Activated CD4-positive, CD25-positive, alpha-beta regulatory T cell treated with anti-CD3 and anti-CD28 coated beads, Interleukin-2, amount 50 U/mL, for 24 hours (primary cell): Measurements from ENCODE around the gene ARHGAP45.
"Not testable (repeated sequence)": the region's sequence is repeated elsewhere in the genome, so short reads cannot be mapped to it uniquely, and the experiment has no call there.

Source experiments
- ATAC-seq, 2 donors: fragments of 150-1000 bp; cut with Tn5 transposase; one replicate each; pipeline ENCODE4 v1.10.0; 2021; ENCODE audit warnings: mild to moderate bottlenecking in 1 of 2, moderate library complexity in 1 of 2

ARHGAP45 gene, protein sequence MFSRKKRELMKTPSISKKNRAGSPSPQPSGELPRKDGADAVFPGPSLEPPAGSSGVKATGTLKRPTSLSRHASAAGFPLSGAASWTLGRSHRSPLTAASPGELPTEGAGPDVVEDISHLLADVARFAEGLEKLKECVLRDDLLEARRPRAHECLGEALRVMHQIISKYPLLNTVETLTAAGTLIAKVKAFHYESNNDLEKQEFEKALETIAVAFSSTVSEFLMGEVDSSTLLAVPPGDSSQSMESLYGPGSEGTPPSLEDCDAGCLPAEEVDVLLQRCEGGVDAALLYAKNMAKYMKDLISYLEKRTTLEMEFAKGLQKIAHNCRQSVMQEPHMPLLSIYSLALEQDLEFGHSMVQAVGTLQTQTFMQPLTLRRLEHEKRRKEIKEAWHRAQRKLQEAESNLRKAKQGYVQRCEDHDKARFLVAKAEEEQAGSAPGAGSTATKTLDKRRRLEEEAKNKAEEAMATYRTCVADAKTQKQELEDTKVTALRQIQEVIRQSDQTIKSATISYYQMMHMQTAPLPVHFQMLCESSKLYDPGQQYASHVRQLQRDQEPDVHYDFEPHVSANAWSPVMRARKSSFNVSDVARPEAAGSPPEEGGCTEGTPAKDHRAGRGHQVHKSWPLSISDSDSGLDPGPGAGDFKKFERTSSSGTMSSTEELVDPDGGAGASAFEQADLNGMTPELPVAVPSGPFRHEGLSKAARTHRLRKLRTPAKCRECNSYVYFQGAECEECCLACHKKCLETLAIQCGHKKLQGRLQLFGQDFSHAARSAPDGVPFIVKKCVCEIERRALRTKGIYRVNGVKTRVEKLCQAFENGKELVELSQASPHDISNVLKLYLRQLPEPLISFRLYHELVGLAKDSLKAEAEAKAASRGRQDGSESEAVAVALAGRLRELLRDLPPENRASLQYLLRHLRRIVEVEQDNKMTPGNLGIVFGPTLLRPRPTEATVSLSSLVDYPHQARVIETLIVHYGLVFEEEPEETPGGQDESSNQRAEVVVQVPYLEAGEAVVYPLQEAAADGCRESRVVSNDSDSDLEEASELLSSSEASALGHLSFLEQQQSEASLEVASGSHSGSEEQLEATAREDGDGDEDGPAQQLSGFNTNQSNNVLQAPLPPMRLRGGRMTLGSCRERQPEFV

DNA sequence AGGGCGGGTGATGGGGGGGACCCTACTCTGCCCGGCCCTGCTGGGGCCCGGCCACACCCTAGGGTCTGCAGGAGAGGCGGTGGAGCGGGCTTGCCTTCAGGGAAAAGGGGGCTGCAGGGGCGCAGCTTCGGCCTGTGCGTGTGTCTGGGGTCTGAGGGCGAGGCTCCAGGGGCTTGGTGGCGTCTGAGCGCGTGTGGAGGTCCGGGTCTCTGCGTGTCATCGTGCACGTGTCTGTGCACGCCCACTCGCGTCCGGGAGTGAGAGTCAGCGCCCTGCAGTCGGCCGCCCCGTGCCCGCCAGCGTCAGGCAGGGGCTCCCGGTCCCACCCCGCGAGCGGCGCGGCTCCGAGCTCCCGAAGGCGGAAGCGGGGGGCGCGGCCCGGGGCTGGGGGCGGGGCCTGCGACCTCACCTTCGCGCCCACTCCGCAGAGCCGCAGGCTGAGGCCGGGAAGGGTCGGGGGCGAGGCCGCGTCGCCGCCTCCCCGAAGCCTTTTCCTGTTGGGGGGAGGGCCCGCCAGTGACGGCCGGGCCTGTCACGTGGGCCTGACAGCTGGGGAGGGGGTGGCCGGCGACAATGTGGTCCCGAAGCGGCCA lies at the start of gene ARHGAP45:
Gene ARHGAP45 (plus strand): TSS at position 420 of the 593 bp plus-strand sequence. CDS start 239 bp downstream, outside the sequence.
- peak; percentile 58 to 63 for ATAC-seq

DNA sequence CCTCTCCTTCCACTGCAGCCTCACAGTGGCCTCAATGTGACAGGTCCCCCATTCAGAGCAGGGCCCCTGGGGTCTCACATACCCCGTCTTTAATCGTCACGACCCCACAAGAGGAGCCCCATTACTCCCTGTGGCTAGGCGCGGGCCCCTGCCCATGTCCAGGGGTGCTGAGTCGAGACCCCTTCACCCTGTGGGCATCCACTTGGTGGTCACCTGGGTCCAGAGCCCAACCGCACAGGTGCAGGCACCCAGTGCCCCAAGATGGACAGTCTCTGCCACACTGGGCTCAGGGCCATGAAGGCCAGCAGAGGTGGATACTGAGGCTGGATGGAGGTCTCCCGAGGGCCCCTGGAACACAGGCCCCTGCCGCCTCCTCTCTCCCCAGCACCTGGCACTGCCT lies 49.1 kb upstream of the ARHGAP45 start:
- no peak for ATAC-seq

DNA sequence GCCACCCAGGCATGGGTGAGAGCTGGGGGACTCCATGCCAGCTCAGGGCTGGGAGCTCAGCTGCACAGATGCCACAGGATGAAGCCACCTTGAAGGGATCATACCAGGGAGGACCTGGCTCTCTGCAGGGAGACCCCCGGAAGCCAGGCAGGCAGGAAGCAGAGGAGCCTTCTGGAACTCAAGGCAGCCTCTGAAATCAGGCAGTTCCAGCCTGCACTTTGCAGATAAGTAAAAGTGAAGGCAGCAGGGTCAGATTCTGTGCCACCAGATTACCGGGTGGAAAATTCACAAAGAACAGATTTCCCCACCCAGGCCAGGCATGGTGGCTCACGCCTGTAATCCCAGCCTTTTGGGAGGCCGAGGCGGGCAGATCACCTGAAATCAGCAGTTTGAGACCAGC lies 48.6 kb upstream of the ARHGAP45 start:
- ATAC-seq, result no peak

DNA sequence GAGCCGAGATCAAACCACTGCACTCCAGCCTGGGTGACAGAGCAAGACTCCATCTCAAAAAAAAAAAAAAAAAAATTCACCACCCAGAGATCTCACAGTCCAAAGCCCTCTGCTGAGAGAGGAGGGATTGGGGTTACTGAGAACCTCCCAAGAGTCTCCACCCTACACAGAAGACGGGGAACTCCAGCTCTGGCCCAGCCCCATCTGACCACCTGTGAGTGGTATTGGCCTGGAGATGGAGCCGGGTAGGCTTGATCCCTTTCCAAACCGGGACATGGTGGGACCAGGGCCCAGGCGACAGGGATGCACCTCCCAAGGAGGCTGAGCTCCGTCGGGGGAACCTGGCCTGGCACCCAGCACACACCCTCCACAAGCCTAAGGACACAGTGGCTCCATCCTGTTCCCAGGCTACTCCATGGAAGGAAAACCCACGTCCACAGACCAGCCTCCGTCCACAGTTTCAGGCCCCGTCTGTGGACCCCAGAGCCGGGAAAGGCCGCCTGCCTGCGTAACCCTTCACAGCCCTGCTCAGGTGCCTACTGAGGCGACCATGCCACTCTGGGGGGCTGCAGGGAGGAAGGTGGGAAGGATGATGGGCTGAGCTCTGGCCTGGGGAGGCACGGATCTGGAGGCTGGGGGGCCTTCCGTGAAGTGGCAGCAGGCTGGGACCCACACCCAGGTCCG lies 47.9 kb upstream of the ARHGAP45 start:
- no peak for ATAC-seq

DNA sequence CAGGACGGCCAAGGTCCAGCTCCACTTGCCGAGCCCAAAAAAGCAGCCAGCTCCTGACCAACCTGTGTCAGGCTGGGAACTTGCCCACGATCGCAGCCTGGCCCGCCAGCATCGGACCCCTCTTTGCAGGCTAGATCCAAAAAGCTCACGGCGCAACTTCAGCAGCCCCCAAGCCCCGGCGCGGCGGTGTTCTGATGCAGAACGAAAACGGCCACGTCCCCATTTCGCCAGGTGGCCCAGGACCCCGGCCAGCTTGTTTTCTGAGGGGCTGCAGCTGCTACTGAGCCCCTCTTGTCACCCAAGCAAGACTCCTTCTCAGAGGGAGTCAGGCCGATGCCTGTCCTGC lies 47.4 kb upstream of the ARHGAP45 start:
- ATAC-seq, result no peak

DNA sequence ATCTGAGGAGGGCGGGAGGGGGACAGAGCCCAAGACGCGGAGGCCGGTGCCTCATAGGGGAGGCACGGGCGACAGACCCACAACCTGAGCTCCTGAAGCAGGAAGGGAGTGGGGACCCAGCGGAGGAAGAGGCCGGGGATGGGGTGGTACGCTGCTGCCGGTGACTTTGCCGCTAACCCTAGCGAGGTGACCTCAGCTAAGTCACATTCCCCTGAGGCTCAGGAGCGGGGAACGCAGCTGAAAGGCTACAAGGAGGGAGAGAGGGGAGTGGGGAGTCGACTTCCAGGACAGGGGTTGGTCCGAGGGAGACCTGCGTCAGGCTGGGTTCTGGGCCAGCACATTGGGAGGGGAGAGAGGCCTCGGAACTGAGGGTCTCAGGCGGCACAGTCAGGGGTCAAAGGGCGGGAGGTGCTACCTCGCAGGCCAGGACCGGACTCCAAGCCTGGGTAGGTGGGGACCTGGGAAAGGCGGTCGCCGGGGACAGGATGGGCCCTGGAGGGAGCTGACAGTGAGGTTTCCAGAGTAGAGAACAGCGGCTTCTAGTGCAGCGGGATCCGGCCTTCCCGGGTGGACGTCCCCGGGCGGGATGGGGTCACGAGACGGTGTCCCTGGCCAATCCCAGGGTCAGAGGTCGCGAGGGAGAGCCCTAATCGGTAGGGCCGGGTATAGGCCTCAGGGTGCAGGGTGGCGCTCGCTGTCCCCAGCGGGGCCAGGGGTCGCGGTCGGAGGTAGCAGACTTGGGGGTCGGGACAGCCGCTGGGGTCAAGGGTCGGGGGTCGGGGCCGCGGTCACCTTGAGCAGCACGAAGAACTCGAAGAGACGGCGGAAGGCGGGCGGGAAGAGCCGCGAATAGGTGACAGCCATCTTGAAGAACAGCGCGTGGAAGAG lies 46.7 kb upstream of the ARHGAP45 start:
- ATAC-seq, result no peak

DNA sequence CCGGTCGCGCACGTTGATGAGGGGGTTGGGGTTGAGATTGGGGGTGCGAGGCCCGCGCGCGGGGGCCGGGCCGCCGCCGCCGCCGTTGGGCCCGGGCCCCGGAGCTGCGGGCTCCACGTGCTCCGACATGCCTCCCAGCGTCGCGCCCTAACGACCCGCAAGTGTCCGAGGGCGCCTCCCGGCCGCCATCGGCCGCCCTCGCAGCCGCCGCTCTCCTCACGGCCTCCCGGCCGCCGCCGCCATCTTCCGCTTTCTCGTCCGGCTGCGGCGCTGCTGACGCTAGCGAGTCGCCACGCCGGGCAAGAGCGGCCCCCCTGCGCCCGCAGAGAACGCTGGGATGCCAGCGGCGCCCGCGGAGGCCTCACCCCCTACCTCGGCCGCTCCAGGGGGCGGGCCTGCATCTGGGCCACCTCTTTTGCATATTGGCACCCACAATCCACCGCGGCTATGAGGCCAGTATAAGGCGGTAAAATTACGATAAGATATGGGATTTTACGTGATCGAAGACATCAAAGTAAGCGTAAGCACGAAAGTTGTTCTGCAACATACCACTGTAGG lies 46.0 kb upstream of the ARHGAP45 start, which contains the start of gene TMEM259:
Gene TMEM259 (minus strand): TSS at position 256 of the 558 bp plus-strand sequence. CDS start 127 bp downstream, at position 129.
- ATAC-seq, result peak; percentile 87 to 90

DNA sequence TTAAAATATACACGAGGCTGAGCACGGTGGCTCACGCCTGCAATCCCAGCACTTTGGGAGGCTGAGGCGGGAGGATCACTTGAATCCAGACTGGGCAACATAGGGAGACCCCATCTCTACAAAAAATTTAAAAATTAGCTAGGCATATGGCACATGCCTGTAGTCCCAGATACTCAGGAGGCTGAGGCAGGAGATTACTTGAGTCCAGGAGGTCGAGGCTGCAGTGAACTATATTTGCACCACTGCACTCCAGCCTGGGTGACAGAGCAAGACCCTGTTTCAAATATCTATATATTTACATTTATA lies 43.1 kb upstream of the ARHGAP45 start:
- not testable (repeated sequence) for ATAC-seq

DNA sequence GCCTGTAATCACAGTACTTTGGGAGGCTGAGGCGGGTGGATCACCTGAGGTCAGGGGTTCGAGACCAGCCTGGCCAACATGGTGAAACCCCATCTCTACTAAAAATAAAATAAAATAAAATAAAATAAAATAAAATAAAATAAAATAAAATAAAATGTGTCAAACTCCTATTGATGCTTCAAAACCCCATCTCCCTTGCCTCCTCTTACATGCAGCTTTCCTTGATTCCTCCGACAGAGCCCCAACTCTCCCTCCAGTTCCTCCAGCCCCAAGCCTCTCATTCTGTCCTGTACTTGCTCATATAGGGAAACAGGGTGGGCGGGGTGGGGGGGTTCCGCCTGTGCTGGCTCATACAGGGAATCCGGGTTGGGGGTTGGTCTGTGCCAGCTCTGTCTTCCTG lies 41.9 kb upstream of the ARHGAP45 start:
- ATAC-seq, result not testable (repeated sequence)

DNA sequence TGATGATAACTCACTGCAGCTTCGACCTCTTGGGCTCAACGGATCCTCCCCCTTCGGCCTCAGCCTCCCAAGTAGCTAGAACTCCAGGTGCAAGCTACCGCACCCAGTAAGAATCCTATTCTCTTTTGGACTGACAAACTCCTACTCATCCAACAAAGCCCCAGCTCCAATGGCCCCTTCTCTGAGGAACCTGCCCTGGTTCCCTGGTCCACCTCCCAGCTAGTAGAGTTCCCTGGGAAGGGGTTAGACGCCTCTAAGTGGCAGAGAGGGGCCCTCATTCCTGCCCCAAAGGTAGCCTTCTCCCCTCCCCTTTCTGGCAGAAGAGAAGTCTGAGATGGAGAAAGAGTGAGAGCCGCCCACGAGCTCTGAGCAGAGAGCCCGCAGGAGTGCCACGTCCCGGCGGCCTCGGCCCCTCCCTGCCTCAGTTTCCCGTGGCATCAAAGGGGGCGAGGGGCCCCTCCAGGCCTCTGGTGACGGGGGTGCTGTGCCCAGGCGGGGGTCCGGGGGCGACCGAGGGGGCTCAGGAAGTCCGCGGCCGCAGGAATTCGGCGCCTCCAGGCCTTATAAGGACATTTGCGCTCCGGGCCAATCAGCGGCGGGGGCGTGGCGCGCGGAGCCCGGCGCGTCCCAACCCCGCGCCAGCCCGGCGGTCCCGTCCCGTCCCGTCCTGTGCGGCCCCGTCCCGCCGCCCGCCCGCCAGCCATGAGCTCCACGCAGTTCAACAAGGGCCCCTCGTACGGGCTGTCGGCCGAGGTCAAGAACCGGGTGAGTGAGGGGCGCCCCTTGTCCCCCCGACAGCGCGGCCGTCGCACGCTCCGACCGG lies 40.8 kb upstream of the ARHGAP45 start, which contains the start of gene CNN2:
Gene CNN2 (plus strand): TSS at position 649 of the 823 bp plus-strand sequence. CDS start 54 bp downstream, at position 703.
- ATAC-seq, result peak; percentile 54 to 63

DNA sequence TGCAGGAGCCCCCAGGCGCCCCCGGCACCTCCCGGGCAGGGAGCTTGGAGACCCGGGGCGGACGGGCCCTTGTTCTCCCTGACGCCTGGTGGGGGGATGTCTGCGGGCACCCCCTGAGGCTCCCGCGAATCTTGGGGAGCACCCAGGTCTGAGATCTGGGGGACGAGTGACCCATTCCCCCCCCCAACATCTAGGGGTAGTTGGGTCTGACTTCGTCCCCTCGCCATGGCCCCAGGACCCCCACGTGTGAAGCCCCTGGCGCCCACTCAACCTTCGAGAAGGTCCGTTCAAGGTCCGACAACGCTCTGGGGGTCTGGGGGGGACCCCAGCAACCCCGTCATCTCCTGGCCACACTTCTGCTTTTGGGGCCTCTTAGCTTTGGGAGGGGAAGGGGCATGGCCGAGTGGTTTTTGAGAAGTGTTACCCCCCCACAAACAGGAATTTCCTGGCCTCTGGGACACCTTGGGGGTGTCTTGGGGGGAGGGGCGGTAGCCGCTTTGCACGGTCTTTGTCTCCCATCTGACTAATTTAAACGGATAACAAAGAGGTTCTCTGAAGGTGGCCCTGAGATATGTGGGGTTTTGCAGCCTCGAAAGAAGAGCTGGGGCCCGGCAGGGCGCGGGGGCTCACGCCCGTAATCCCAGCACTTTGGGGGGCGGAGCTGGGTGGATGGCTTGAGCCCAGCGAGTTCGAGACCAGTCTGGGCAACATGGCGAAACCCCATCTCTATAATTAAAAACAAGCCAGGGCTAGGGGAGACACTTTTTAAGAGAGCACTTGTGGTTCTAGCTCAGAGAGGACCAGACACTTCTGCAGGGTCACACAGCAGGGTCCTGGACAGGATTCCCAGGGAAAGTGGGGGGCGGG lies 40.0 kb upstream of the ARHGAP45 start:
- peak in 1 of 2 donors; percentile 7 for ATAC-seq

DNA sequence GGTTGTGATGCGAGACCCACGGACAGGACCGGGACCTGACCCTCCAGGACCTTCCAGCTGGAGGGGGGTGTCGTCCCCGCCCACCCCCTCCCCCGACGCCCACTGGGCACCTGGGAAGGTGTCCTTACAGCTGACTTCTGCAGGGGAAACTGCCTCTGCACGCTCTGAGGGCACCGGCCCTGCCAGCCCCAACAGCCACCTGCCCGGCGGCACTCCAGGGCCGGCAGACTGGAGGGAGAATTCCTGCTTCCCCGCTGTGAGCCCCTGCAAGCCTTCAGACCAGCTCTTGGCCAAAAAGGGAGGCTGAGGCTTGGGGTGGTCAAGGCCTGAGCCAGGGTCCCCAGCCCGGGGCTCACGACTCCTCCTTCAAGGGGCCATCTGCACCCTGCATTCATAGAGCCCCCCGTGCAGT lies 39.3 kb upstream of the ARHGAP45 start:
- peak in 1 of 2 donors; percentile 13 for ATAC-seq

DNA sequence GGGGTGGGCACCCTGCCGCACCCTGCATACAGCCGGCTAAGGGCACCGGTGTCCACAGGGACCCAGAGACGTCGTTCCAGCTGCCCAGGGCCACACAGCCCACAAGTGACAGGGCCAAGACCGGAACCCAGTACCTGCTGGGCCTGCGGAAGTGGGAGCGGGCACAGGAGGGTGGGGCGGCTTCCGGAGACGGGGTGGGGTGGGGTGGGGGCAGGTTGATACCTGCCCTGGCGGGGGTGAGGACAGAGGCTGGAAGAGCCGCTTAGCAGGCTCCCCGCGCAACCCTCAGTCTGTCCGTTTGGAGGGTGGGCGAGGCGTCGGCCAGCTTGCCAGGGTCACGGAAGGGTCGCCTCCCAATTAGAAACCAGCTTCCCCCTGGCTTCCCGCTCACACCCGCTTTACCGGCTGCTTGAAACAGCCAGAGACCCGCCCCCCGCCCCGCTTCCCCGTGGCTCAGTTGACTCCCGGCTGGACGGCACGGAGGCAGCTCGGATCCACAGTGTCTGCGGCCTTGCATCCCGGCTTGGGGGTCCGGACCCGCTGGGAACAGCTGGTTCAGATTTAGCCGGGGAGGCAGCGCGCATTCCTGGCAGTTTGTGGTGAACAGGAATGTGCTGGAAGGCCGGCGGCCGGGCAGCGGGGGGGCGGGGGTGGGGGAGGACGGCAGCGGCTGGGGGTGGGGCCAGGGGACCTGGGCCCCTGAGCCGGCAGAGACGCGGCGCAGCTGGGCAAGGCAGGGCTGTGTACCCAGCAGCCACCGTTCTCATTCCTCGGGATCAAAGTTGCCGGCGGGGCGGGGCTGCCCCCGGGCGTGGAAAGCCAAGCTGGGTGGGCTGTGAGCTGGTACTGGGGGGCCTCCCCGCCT lies 38.7 kb upstream of the ARHGAP45 start:
- ATAC-seq, result peak; percentile 62 to 68

DNA sequence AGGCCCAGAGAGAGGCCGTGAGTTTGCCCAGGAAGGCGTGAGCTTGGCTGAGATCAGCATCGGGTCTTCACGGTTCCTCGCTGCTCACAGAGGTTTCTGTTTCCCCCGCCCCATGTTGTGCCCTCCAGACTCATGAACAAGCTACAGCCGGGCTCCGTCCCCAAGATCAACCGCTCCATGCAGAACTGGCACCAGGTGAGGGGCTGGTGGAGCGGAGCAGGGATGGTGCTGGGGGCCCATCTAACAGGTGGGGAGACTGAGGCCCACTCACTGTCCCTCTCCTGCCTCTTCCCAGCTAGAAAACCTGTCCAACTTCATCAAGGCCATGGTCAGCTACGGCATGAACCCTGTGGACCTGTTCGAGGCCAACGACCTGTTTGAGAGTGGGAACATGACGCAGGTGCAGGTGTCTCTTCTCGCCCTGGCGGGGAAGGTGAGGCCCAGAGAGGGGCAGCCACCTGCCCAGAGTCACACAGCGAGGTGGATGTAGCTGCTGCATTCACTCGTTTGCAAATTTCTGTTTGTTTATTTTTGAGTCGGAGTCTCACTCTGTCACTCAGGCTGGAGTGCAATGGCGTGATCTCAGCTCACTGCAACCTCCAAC lies 34.6 kb upstream of the ARHGAP45 start:
- ATAC-seq, result no peak

DNA sequence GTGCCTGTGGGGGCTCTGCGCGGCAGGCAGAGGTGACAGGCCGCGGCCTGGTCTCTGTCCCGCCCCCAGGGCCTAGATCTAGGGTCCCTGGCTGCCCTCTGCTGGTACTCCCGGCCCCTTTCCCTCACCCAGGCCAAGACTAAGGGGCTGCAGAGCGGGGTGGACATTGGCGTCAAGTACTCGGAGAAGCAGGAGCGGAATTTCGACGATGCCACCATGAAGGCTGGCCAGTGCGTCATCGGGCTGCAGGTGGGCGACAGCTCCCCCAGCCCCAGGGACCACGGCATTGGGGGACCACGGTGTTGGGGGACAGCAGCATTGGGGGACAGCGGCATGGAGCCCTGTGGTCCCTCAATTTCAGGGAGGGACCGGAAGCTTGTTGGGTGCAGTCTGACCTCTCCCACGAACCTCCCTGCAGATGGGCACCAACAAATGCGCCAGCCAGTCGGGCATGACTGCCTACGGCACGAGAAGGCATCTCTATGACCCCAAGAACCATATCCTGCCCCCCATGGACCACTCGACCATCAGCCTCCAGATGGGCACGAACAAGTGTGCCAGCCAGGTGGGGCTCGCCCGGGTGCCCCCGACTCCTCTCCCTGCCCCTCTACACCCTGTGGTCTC lies 30.9 kb upstream of the ARHGAP45 start:
- ATAC-seq, result no peak

DNA sequence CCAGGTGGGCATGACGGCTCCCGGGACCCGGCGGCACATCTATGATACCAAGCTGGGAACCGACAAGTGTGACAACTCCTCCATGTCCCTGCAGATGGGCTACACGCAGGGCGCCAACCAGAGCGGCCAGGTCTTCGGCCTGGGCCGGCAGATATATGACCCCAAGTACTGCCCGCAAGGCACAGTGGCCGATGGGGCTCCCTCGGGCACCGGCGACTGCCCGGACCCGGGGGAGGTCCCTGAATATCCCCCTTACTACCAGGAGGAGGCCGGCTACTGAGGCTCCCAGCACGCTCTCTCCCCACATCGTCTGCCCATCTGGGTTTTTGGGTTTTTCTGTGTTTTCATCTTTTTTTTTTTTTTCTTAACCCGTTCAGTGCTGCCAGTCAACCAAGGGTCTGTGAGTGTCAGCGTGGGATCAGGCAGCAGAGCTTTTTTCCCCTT lies 29.3 kb upstream of the ARHGAP45 start:
- no peak for ATAC-seq
